GM10266 (cell line): ENCODE data around the gene AZU1.
"Not testable (repeated sequence)": the region's sequence is repeated elsewhere in the genome, so short reads cannot be mapped to it uniquely, and the experiment has no call there.

Experiments used
- DNase-seq: peaks from one replicate; pipeline ENCODE4 v3.0.0; 2012; ENCODE audit errors: extremely low spot score
- CTCF ChIP-seq: IDR thresholded peaks from 2 replicates; pipeline ENCODE4 v1.5.1; 2012; ENCODE audit warnings: mild to moderate bottlenecking, low read depth; ENCODE audit not compliant: control insufficient read depth, insufficient read depth; ENCODE audit errors: missing control alignments

Gene AZU1

GRCh38 chr19:813219-814151, 14.2 kb upstream of the AZU1 start:
- no peak for TF ChIP-seq CTCF
- peak; percentile 62 for DNase-seq

- TF ChIP-seq CTCF: no peak
- peak; percentile 45 for DNase-seq
Measured at GRCh38 chr19:814152-815078, 13.2 kb upstream of the AZU1 start.

- peak; percentile 49 for DNase-seq
Measured at GRCh38 chr19:815079-815774, 12.4 kb upstream of the AZU1 start.

GRCh38 chr19:815775-816499, 11.7 kb upstream of the AZU1 start:
- DNase-seq: peak; percentile 29
- no peak for TF ChIP-seq CTCF

More at GRCh38 chr19:815079-815774, 12.4 kb upstream of the AZU1 start:
- no peak for TF ChIP-seq CTCF

- no peak for DNase-seq
- no peak for TF ChIP-seq CTCF
Measured at GRCh38 chr19:816500-816857, 11.2 kb upstream of the AZU1 start.

GRCh38 chr19:820212-820611, 7.4 kb upstream of the AZU1 start:
- not testable (repeated sequence) for DNase-seq
